K562 (cell line): ENCODE measurements around the gene DYRK1B. TPM values are rescaled to one million over a fixed set of nuclear protein-coding genes. Genes with fewer than 3 reads are reported as not detected.

ENCODE experiments used
- LEF1 ChIP-seq: fragments of 450-650 bp; IDR thresholded peaks from 2 replicates; pipeline ENCODE4 v1.6.1; 2016; ENCODE audit warnings: mild to moderate bottlenecking
- POLR2AphosphoS5 ChIP-seq: IDR thresholded peaks from 2 replicates; pipeline ENCODE4 v1.6.1; 2011; ENCODE audit warnings: mild to moderate bottlenecking, low read depth, low read length, moderate library complexity; ENCODE audit not compliant: control insufficient read depth, insufficient read depth
- SRSF9 ChIP-seq: fragments of 200-400 bp; formaldehyde crosslinking; IDR thresholded peaks from 2 replicates; pipeline ENCODE4 v1.6.1; 2017; ENCODE audit warnings: low read depth, low read length, borderline replicate concordance
- ZNF146 ChIP-seq: IDR thresholded peaks from one replicate; pipeline ENCODE4 v1.6.1; 2018; ENCODE audit warnings: missing compliant biosample characterization; ENCODE audit not compliant: unreplicated experiment
- polyA plus RNA-seq, 8 experiments: library from polyadenylated mRNA; depleted of rRNA in 4 of 8; stranded (reverse) in 5 of 8; unstranded in 3 of 8; fragments of >200 nt; fragmentation: Nextera tagmentation in 2 of 8; fragmentation: Illumina TruSeq in 1 of 8; extraction: Ambion mirVana in 2 of 8; extraction: Trizol in 1 of 8; gene quantifications; 2 replicates each; pipeline versions ENCODE4 v1.2.1 to v1.2.3, GENCODE V29; 2011 to 2014; ENCODE audit warnings: inconsistent platforms in 1 of 8, missing spikeins in 1 of 8
- total RNA-seq, 7 experiments: library from RNA; depleted of rRNA in 6 of 7; stranded (reverse); fragments of >200 nt in 6 of 7; fragmentation: Illumina TruSeq in 2 of 7; extraction: Trizol in 2 of 7; gene quantifications; 2 replicates each; pipeline versions ENCODE4 v1.2.1 to v1.2.3, GENCODE V29; 2011 to 2021; ENCODE audit warnings: low replicate concordance in 1 of 7
- TF ChIP-seq, protein P1 (sequence below): sonication (generic); formaldehyde crosslinking; IDR thresholded peaks from 2 replicates; pipeline ENCODE4 v1.8.1; 2023; ENCODE audit warnings: missing genetic modification reagents, mild to moderate bottlenecking, borderline replicate concordance
- TF ChIP-seq, protein P2 (sequence below): fragments of 450-650 bp; formaldehyde crosslinking; conservative IDR thresholded peaks from 2 replicates; pipeline ENCODE4 v1.4.0; 2022; ENCODE audit warnings: mild to moderate bottlenecking, missing genetic modification characterization
- TF ChIP-seq, protein P3 (sequence below): fragments of 450-650 bp; conservative IDR thresholded peaks from 2 replicates; pipeline ENCODE4 v1.6.1; 2016; ENCODE audit warnings: missing genetic modification characterization, low read depth, mild to moderate bottlenecking, missing compliant biosample characterization, moderate library complexity
- TF ChIP-seq, protein P4 (sequence below): fragments of 450-650 bp; formaldehyde crosslinking; IDR thresholded peaks from 2 replicates; pipeline ENCODE4 v1.4.0; 2020; ENCODE audit warnings: mild to moderate bottlenecking, moderate library complexity
- TF ChIP-seq, protein P5 (sequence below): fragments of 450-650 bp; IDR thresholded peaks from 2 replicates; pipeline ENCODE4 v1.6.1; 2016
- TF ChIP-seq, protein P6 (sequence below), 2 experiments: fragments of 450-650 bp; IDR thresholded peaks; 2 replicates each; pipeline ENCODE4 v1.6.1; 2018; ENCODE audit warnings: mild to moderate bottlenecking in 2 of 2, low read depth in 1 of 2; ENCODE audit not compliant: partially characterized antibody in 2 of 2

DYRK1B gene
- total and polyA plus RNA-seq, 9 of the 15 experiments (the other 6 are each of a cell fraction or from before 2014, with no cell fraction given): 0.91 to 5.2 (median 1.5) TPM; not detected in 2

DNA sequence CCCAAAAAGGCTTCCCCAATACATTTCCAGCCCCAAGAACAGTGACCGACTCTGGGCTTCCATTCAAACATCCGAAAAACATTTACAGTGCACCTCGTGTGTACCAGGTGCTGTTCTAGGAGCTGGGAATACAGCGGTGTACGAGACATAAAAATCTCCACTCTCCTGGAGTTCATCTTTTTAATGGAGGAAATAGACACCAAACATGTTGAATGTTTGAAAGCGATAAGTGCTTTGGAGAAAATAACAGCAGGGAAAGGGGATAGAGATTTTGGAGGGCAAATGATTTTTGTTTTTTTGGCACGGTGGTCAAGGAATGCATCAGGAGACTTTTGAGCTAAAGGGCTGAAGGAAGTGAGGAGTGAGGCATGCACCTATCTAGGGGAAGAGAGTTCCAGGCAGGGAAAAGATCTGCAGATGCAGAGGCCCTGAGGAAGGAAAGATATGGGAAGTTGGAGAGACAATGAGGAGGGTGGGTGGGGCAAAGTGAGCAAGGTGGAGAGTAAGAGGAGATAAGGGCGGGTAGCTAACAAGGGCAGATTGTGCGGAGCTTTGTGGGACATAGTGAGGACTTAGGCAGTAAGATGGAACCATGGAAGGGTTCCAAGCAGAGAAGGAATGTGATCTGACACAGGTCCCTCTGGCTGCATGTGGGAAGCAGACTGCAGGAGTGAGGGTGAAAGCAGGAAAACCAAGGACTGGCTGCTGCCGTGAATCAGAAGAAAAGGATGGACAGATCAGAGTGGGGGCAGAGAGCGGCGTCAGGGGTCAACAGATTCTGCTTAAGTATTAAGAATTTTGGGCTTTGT, 12.9 kb upstream of the DYRK1B start (continued):
- TF ChIP-seq, protein P1, sequence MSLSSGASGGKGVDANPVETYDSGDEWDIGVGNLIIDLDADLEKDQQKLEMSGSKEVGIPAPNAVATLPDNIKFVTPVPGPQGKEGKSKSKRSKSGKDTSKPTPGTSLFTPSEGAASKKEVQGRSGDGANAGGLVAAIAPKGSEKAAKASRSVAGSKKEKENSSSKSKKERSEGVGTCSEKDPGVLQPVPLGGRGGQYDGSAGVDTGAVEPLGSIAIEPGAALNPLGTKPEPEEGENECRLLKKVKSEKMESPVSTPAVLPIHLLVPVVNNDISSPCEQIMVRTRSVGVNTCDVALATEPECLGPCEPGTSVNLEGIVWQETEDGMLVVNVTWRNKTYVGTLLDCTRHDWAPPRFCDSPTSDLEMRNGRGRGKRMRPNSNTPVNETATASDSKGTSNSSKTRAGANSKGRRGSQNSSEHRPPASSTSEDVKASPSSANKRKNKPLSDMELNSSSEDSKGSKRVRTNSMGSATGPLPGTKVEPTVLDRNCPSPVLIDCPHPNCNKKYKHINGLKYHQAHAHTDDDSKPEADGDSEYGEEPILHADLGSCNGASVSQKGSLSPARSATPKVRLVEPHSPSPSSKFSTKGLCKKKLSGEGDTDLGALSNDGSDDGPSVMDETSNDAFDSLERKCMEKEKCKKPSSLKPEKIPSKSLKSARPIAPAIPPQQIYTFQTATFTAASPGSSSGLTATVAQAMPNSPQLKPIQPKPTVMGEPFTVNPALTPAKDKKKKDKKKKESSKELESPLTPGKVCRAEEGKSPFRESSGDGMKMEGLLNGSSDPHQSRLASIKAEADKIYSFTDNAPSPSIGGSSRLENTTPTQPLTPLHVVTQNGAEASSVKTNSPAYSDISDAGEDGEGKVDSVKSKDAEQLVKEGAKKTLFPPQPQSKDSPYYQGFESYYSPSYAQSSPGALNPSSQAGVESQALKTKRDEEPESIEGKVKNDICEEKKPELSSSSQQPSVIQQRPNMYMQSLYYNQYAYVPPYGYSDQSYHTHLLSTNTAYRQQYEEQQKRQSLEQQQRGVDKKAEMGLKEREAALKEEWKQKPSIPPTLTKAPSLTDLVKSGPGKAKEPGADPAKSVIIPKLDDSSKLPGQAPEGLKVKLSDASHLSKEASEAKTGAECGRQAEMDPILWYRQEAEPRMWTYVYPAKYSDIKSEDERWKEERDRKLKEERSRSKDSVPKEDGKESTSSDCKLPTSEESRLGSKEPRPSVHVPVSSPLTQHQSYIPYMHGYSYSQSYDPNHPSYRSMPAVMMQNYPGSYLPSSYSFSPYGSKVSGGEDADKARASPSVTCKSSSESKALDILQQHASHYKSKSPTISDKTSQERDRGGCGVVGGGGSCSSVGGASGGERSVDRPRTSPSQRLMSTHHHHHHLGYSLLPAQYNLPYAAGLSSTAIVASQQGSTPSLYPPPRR (CRISPR knock-in tag): no peak
- TF ChIP-seq POLR2AphosphoS5 (peak; percentile 44; the same call in 1 of the 2 replicates), SRSF9 (no peak), ZNF146 (CRISPR knock-in tag) (no peak), LEF1 (peak; percentile 53)
- TF ChIP-seq, protein P2, sequence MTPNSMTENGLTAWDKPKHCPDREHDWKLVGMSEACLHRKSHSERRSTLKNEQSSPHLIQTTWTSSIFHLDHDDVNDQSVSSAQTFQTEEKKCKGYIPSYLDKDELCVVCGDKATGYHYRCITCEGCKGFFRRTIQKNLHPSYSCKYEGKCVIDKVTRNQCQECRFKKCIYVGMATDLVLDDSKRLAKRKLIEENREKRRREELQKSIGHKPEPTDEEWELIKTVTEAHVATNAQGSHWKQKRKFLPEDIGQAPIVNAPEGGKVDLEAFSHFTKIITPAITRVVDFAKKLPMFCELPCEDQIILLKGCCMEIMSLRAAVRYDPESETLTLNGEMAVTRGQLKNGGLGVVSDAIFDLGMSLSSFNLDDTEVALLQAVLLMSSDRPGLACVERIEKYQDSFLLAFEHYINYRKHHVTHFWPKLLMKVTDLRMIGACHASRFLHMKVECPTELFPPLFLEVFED (CRISPR knock-in tag): 0 out of 2 replicates have a peak, but pooled peaks have one; percentile 26
- TF ChIP-seq, protein P3, sequence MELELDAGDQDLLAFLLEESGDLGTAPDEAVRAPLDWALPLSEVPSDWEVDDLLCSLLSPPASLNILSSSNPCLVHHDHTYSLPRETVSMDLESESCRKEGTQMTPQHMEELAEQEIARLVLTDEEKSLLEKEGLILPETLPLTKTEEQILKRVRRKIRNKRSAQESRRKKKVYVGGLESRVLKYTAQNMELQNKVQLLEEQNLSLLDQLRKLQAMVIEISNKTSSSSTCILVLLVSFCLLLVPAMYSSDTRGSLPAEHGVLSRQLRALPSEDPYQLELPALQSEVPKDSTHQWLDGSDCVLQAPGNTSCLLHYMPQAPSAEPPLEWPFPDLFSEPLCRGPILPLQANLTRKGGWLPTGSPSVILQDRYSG: no peak
- TF ChIP-seq, protein P4, sequence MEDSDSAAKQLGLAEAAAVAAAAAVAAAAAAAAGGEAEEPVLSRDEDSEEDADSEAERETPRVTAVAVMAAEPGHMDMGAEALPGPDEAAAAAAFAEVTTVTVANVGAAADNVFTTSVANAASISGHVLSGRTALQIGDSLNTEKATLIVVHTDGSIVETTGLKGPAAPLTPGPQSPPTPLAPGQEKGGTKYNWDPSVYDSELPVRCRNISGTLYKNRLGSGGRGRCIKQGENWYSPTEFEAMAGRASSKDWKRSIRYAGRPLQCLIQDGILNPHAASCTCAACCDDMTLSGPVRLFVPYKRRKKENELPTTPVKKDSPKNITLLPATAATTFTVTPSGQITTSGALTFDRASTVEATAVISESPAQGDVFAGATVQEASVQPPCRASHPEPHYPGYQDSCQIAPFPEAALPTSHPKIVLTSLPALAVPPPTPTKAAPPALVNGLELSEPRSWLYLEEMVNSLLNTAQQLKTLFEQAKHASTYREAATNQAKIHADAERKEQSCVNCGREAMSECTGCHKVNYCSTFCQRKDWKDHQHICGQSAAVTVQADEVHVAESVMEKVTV (CRISPR knock-in tag): no peak
- TF ChIP-seq, protein P5, sequence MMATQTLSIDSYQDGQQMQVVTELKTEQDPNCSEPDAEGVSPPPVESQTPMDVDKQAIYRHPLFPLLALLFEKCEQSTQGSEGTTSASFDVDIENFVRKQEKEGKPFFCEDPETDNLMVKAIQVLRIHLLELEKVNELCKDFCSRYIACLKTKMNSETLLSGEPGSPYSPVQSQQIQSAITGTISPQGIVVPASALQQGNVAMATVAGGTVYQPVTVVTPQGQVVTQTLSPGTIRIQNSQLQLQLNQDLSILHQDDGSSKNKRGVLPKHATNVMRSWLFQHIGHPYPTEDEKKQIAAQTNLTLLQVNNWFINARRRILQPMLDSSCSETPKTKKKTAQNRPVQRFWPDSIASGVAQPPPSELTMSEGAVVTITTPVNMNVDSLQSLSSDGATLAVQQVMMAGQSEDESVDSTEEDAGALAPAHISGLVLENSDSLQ: 0 out of 2 replicates have a peak, but pooled peaks have one; percentile 7
- TF ChIP-seq, protein P6, sequence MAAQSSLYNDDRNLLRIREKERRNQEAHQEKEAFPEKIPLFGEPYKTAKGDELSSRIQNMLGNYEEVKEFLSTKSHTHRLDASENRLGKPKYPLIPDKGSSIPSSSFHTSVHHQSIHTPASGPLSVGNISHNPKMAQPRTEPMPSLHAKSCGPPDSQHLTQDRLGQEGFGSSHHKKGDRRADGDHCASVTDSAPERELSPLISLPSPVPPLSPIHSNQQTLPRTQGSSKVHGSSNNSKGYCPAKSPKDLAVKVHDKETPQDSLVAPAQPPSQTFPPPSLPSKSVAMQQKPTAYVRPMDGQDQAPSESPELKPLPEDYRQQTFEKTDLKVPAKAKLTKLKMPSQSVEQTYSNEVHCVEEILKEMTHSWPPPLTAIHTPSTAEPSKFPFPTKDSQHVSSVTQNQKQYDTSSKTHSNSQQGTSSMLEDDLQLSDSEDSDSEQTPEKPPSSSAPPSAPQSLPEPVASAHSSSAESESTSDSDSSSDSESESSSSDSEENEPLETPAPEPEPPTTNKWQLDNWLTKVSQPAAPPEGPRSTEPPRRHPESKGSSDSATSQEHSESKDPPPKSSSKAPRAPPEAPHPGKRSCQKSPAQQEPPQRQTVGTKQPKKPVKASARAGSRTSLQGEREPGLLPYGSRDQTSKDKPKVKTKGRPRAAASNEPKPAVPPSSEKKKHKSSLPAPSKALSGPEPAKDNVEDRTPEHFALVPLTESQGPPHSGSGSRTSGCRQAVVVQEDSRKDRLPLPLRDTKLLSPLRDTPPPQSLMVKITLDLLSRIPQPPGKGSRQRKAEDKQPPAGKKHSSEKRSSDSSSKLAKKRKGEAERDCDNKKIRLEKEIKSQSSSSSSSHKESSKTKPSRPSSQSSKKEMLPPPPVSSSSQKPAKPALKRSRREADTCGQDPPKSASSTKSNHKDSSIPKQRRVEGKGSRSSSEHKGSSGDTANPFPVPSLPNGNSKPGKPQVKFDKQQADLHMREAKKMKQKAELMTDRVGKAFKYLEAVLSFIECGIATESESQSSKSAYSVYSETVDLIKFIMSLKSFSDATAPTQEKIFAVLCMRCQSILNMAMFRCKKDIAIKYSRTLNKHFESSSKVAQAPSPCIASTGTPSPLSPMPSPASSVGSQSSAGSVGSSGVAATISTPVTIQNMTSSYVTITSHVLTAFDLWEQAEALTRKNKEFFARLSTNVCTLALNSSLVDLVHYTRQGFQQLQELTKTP (IDR thresholded peaks at IDR 0.05; ENCODE audit: low read depth in 1 of 2, partially characterized antibody in 2 of 2): no peak
